LNCaP clone FGC (cell line): ENCODE results near the gene OCSTAMP.
A peak's percentile ranks its signal among the peaks of the same experiment; 100 is the strongest.

Experiments used
- DNase-seq: peaks from one replicate; pipeline ENCODE4 v3.0.0-alpha.2; 2011; ENCODE audit warnings: low read depth
- H3K4me3 ChIP-seq: 2 replicates; pipeline ENCODE4 v1.5.1; 2011; ENCODE audit warnings: mild to moderate bottlenecking, low read depth, low read length, control low read depth
- CTCF ChIP-seq: IDR thresholded peaks from 2 replicates; pipeline ENCODE4 v1.5.1; 2012; ENCODE audit warnings: mild to moderate bottlenecking; ENCODE audit not compliant: control insufficient read depth, insufficient read depth; ENCODE audit errors: extremely low read depth

The OCSTAMP gene

GRCh38 chr20:46505506-46505905 is 44.9 kb downstream of the OCSTAMP start:
- no peak for TF ChIP-seq CTCF
- no peak overlapping the region for H3K4me3 ChIP-seq
- DNase-seq = no peak

GRCh38 chr20:46501961-46502360 is 48.5 kb downstream of the OCSTAMP start:
- no peak overlapping the region for H3K4me3 ChIP-seq
- DNase-seq = no peak
- no peak for TF ChIP-seq CTCF

GRCh38 chr20:46501337-46501942 is 49.0 kb downstream of the OCSTAMP start:
- H3K4me3 ChIP-seq = no peak overlapping the region
- TF ChIP-seq CTCF = no peak
- no peak for DNase-seq

GRCh38 chr20:46494077-46494476 is 56.4 kb downstream of the OCSTAMP start:
- no peak for TF ChIP-seq CTCF

GRCh38 chr20:46491354-46491753 is 59.1 kb downstream of the OCSTAMP start:
- no peak for TF ChIP-seq CTCF
- no peak overlapping the region for H3K4me3 ChIP-seq
- no peak for DNase-seq

More at GRCh38 chr20:46494077-46494476, 56.4 kb downstream of the OCSTAMP start:
- peak; percentile 41 for DNase-seq
- H3K4me3 ChIP-seq = no peak overlapping the region
